Uterine smooth muscle cell (primary cell): ENCODE measurements around the gene SMKR1. TPM values are rescaled to one million over a fixed set of nuclear protein-coding genes. Genes with fewer than 3 reads are reported as not detected.

ENCODE experiments used
- total RNA-seq: library from RNA; depleted of rRNA; stranded (reverse); fragments of >200 nt; gene quantifications from 2 replicates; pipeline ENCODE4 v1.2.3, GENCODE V29; 2014

SMKR1 gene
- 0.25 and 0.44 TPM in 2 replicates for total RNA-seq

GRCh38 chr7:129501760-129502707 is at the start of gene SMKR1:
SMKR1 (plus strand) TSS chr7:129502531; CDS start chr7:129502825, 294 bp downstream.

Other genes starting within 250 kb of the SMKR1 start
- 8.7 and 14.8 TPM in 2 replicates for gene STRIP2, start 68.1 kb upstream of the SMKR1 start, total RNA-seq
- 12.0 and 17.6 TPM in 2 replicates for gene NRF1, start 109.2 kb downstream of the SMKR1 start, total RNA-seq